HL-60 (cell line): ENCODE results near the gene IQSEC1.

ENCODE experiments used
- DNase-seq, 2 experiments: peaks; one replicate each; pipeline ENCODE4 v3.0.0-alpha.2; 2010 to 2020; ENCODE audit warnings: low read depth in 1 of 2, low spot score in 1 of 2
- H3K27ac ChIP-seq: fragments of 250-450 bp; sonication (Bioruptor Pico); replicated peaks from 2 replicates; pipeline ENCODE4 v1.5.1; 2020; ENCODE audit warnings: mild to moderate bottlenecking, moderate library complexity
- H3K27me3 ChIP-seq: fragments of 250-450 bp; sonication (Bioruptor Pico); 2 replicates; pipeline ENCODE4 v1.5.1; 2021; ENCODE audit warnings: mild to moderate bottlenecking, moderate library complexity; ENCODE audit not compliant: insufficient read depth, poor library complexity, severe bottlenecking
- H3K4me3 ChIP-seq: replicated peaks from 2 replicates; pipeline ENCODE4 v1.5.1; 2011; ENCODE audit warnings: mild to moderate bottlenecking, control low read depth, low read length; ENCODE audit not compliant: insufficient read depth
- GABPA ChIP-seq: IDR thresholded peaks from 2 replicates; pipeline ENCODE4 v1.6.1; 2012; ENCODE audit warnings: low read depth
- POLR2AphosphoS5 ChIP-seq: IDR thresholded peaks from 2 replicates; pipeline ENCODE4 v1.6.1; 2012; ENCODE audit warnings: low read depth
- SPI1 ChIP-seq: IDR thresholded peaks from 2 replicates; pipeline ENCODE4 v1.6.1; 2012; ENCODE audit warnings: low read depth, mild to moderate bottlenecking, borderline replicate concordance
- long read RNA-seq: library from polyadenylated mRNA; unstranded; transcript quantifications from one replicate; pipeline ENCODE4 v2.0.0, GENCODE V29; 2020
- TF ChIP-seq, protein P1 (sequence below): IDR thresholded peaks from one replicate; pipeline ENCODE4 v1.5.1; 2011; ENCODE audit warnings: low read length, control low read depth, inconsistent platforms; ENCODE audit not compliant: insufficient read depth
- TF ChIP-seq, protein P2 (sequence below): IDR thresholded peaks from 2 replicates; pipeline ENCODE4 v1.6.1; 2012; ENCODE audit warnings: low read depth; ENCODE audit not compliant: insufficient replicate concordance

IQSEC1 gene
- long read RNA-seq, partial matches to known transcripts = 0 of 2 reads
- long read RNA-seq, other reads (novel, unspliced or antisense) = 2 of 2 reads

- no peak for DNase-seq
- H3K4me3 ChIP-seq = no peak within 1 kb of the TSS
- H3K27ac ChIP-seq = no peak within 1 kb of the TSS
- TF ChIP-seq GABPA (no peak), SPI1 (no peak), POLR2AphosphoS5 (no peak)
- TF ChIP-seq, protein P1, sequence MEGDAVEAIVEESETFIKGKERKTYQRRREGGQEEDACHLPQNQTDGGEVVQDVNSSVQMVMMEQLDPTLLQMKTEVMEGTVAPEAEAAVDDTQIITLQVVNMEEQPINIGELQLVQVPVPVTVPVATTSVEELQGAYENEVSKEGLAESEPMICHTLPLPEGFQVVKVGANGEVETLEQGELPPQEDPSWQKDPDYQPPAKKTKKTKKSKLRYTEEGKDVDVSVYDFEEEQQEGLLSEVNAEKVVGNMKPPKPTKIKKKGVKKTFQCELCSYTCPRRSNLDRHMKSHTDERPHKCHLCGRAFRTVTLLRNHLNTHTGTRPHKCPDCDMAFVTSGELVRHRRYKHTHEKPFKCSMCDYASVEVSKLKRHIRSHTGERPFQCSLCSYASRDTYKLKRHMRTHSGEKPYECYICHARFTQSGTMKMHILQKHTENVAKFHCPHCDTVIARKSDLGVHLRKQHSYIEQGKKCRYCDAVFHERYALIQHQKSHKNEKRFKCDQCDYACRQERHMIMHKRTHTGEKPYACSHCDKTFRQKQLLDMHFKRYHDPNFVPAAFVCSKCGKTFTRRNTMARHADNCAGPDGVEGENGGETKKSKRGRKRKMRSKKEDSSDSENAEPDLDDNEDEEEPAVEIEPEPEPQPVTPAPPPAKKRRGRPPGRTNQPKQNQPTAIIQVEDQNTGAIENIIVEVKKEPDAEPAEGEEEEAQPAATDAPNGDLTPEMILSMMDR = no peak
- TF ChIP-seq, protein P2, sequence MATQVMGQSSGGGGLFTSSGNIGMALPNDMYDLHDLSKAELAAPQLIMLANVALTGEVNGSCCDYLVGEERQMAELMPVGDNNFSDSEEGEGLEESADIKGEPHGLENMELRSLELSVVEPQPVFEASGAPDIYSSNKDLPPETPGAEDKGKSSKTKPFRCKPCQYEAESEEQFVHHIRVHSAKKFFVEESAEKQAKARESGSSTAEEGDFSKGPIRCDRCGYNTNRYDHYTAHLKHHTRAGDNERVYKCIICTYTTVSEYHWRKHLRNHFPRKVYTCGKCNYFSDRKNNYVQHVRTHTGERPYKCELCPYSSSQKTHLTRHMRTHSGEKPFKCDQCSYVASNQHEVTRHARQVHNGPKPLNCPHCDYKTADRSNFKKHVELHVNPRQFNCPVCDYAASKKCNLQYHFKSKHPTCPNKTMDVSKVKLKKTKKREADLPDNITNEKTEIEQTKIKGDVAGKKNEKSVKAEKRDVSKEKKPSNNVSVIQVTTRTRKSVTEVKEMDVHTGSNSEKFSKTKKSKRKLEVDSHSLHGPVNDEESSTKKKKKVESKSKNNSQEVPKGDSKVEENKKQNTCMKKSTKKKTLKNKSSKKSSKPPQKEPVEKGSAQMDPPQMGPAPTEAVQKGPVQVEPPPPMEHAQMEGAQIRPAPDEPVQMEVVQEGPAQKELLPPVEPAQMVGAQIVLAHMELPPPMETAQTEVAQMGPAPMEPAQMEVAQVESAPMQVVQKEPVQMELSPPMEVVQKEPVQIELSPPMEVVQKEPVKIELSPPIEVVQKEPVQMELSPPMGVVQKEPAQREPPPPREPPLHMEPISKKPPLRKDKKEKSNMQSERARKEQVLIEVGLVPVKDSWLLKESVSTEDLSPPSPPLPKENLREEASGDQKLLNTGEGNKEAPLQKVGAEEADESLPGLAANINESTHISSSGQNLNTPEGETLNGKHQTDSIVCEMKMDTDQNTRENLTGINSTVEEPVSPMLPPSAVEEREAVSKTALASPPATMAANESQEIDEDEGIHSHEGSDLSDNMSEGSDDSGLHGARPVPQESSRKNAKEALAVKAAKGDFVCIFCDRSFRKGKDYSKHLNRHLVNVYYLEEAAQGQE = no peak
- peaks cover 17% of the 10 kb centered on the region for H3K27me3 ChIP-seq
Observed at GRCh38 chr3:13073326-13074005, at the start of gene IQSEC1. IQSEC1 (minus strand) TSS chr3:13073429; CDS start chr3:13073014, 415 bp downstream.

DNA sequence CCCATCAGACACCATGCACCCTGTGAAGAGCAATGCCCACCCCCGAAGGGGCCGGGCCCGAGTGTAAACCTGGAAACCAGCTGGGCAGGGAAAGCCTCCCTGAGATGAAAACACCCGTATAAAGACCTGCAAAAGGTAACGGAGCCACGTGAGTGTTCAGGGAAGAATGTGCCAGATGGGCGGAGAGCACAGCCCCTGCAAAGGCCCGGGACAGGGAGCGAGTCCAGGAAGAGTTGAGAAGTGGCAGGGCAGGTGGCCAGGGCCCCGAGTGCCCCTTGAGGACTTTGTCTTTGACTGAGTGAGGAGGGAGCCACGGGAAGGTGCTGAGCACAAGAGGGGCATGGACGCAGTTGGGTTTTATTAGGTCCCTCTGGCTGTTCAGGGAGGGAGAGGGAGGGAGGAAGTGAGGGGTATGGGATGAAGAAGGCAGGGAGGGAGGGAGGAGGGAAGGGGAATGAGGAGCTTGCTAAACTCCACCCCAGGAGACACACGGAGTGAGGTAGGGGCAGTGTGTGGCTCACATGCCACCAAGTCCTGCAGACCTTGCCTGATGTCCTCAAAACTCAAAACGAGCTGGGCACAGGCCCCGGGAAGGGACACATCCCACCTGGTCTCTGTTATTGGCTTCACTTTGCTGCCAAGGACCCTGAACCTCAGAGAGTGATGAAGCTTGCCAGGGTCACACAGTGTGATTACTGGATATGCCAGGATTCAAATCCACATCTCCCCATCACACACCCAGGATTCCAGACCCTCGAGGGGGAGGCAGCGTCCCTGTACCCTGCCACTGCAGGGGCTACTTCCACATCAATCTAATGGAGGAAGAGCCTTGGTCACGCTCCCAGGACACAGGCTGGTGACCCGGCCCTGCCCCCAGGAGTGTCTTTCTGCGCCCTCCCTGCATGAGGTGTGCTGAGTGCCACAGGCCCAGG is 49.1 kb upstream of the IQSEC1 start:
- no peak overlapping the region for H3K4me3 ChIP-seq
- H3K27ac ChIP-seq = no peak overlapping the region
- no peaks in the 10 kb centered on the region for H3K27me3 ChIP-seq
- no peak for DNase-seq
- no peak for TF ChIP-seq POLR2AphosphoS5

DNA sequence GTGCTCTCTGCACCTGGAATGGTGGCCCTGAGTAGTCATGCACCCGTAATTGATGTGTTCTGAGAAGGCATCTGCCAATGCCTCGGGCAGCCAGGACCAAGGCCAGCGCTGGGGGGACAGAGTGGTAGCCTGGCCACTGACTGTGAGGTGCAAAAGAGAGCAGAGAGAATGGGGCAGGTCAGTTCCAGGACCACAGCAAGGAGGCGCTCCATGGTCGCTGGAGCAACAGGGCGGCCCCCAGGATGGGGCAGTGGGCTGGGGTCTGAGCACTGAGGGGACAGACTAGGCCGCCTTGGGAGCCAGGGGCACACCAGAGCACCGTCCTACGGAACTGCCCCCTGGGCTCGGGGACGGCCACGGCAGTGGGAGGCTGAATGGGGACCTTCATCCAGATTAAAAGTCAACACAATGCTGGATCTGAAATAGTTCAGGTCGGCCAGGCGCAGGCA is 48.3 kb upstream of the IQSEC1 start:
- no peak for DNase-seq
- Histone ChIP-seq H3K27ac (no peak overlapping the region), H3K27me3 (no peaks in the 10 kb centered on the region), H3K4me3 (no peak overlapping the region)
- TF ChIP-seq GABPA (no peak), POLR2AphosphoS5 (no peak), SPI1 (no peak)
- TF ChIP-seq, protein P1 = no peak
- TF ChIP-seq, protein P2 = peak; percentile 77

DNA sequence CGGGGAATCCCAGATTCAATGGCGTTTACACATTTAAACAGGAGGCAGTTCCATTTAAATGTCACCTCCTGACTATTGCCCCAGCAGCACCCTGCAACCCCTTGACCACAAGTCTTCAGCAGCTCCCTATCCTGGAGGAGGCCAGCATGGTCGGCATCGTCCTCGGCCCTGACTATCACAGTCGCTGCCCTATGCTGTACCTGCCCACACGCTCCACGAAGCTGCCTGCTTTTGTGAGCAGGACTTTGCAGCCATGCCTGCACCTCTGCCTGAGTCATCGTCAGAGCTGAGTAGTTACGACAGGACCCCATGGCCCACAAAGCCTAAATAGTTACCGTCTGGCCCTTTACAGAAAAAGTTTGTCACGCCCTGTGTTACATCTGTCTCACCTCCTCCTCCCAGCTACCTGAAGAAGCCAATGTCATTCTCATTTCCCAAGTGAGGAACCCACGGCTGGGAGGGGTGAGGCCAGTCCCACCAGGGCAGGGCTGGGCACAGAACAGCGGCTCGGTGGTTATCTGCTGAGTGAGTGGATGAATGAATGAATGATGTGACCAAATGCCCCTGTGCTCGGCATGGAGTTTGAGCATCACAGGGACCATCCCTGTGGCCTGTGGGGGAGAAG is 47.8 kb upstream of the IQSEC1 start:
- no peak overlapping the region for H3K27ac ChIP-seq
- DNase-seq = no peak
- no peaks in the 10 kb centered on the region for H3K27me3 ChIP-seq
- TF ChIP-seq, protein P2 = no peak
- no peak for TF ChIP-seq POLR2AphosphoS5
- TF ChIP-seq, protein P1 = no peak
- TF ChIP-seq GABPA = no peak
- no peak for TF ChIP-seq SPI1
- H3K4me3 ChIP-seq = no peak overlapping the region
